Frontal cortex (tissue), 4 donors: ENCODE results near the gene PFKL. TPM values are rescaled to one million over a fixed set of nuclear protein-coding genes. Genes with fewer than 3 reads are reported as not detected.
"Not testable (repeated sequence)": the region's sequence is repeated elsewhere in the genome, so short reads cannot be mapped to it uniquely, and the experiment has no call there.

Source experiments
- DNase-seq, 2 donors: peaks; one replicate each; pipeline ENCODE4 v3.0.0; 2012; ENCODE audit warnings: low spot score in 2 of 2
- FAIRE-seq: peaks from 2 replicates; lab custom pipeline; 2012; peaks lifted over from hg19 to GRCh38; lab: Jason Lieb, UNC
- total RNA-seq: library from RNA; depleted of rRNA; stranded (reverse); fragments of >200 nt; gene quantifications from one replicate; pipeline ENCODE4 v1.2.3, GENCODE V29; 2014
- donor health status: control.
- donor health status: control.
- donor health status: control.

Gene PFKL
- total RNA-seq, 1 donor from 2014 or later: 111 TPM

- DNase-seq: no peak
- no peak for FAIRE-seq
Observed at GRCh38 chr21:44273046-44273445, 26.8 kb upstream of the PFKL start.

GRCh38 chr21:44275041-44275440 is 24.8 kb upstream of the PFKL start:
- no peak for DNase-seq
- FAIRE-seq: no peak

- no peak for FAIRE-seq
- no peak for DNase-seq
Observed at GRCh38 chr21:44279354-44280260, 20.2 kb upstream of the PFKL start.

- DNase-seq (no peak), FAIRE-seq (no peak)
Observed at GRCh38 chr21:44281801-44282200, 18.1 kb upstream of the PFKL start.

- DNase-seq: no peak
- no peak for FAIRE-seq
Observed at GRCh38 chr21:44282370-44282769, 17.5 kb upstream of the PFKL start.

- FAIRE-seq, DNase-seq: not testable (repeated sequence)
Observed at GRCh38 chr21:44283211-44283785, 16.6 kb upstream of the PFKL start.

GRCh38 chr21:44283948-44284347 is 15.9 kb upstream of the PFKL start:
- no peak for FAIRE-seq
- DNase-seq: no peak

- peak in 1 of 2 donors; percentile 78 for DNase-seq
- no peak for FAIRE-seq
Observed at GRCh38 chr21:44285138-44285992, 14.5 kb upstream of the PFKL start, which contains the start of gene AIRE. Gene AIRE (plus strand): TSS chr21:44285876. CDS start chr21:44286007, 131 bp downstream.

- FAIRE-seq (no peak), DNase-seq (no peak)
Observed at GRCh38 chr21:44286086-44286715, 13.7 kb upstream of the PFKL start.

GRCh38 chr21:44286716-44287632 is 12.9 kb upstream of the PFKL start:
- FAIRE-seq (no peak), DNase-seq (no peak)

- no peak for DNase-seq
Observed at GRCh38 chr21:44288251-44289110, 11.4 kb upstream of the PFKL start.

GRCh38 chr21:44289381-44290010 is 10.4 kb upstream of the PFKL start:
- DNase-seq: no peak
- FAIRE-seq: no peak

More at GRCh38 chr21:44288251-44289110, 11.4 kb upstream of the PFKL start:
- no peak for FAIRE-seq

GRCh38 chr21:44290327-44291077 is 9.4 kb upstream of the PFKL start:
- no peak for FAIRE-seq
- no peak for DNase-seq

- FAIRE-seq (no peak), DNase-seq (no peak)
Observed at GRCh38 chr21:44291078-44291935, 8.5 kb upstream of the PFKL start.

GRCh38 chr21:44291936-44292811 is 7.7 kb upstream of the PFKL start:
- DNase-seq (no peak), FAIRE-seq (no peak)
